Thyroid gland (tissue), 4 donors: ENCODE data around the gene EPC1.

Experiments used
- CTCF ChIP-seq, 6 experiments: fragments of 200-600 bp in 3 of 6; fragments of 450-650 bp in 3 of 6; sonication (generic) in 3 of 6; IDR thresholded peaks; one replicate each; pipeline ENCODE4 v1.5.1; 2016 to 2019; ENCODE audit warnings: antibody characterized with exemption in 6 of 6, mild to moderate bottlenecking in 2 of 6, inconsistent platforms in 1 of 6, moderate library complexity in 1 of 6
- POLR2A ChIP-seq, 2 donors: fragments of 450-650 bp; IDR thresholded peaks; one replicate each; pipeline ENCODE4 v1.6.1; 2017; ENCODE audit warnings: antibody characterized with exemption in 2 of 2, mild to moderate bottlenecking in 2 of 2, moderate library complexity in 1 of 2

DNA sequence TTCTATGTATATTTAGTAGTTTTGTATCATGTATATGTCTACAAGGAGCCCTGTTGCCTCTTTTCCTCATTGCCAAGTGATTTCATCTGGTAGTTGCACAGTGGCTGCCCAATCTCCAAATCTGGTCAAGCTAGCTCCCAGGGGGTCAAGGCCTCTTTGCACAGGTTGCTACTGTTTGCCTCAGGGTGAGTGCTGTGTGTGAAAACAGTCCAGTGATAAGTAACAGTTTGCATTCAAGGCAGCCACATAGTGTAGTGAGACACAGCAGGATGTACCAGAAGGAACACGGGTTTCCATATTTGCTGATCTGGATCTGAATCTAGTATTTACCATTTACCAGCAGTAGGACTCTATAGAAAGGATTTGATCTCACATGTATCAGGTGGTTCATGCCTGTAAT, 13.3 kb upstream of the EPC1 start:
- TF ChIP-seq CTCF (IDR thresholded peaks at IDR 0.05) (no peak), POLR2A (IDR thresholded peaks at IDR 0.05) (no peak)
